AG09319 (cell line): Measurements from ENCODE around the gene EIF4EBP2.

Experiments used
- DNase-seq: peaks from one replicate; pipeline ENCODE4 v3.0.0-alpha.2; 2010; ENCODE audit warnings: low read depth; ENCODE audit errors: extremely low read depth
- TF ChIP-seq, protein P1 (sequence below): IDR thresholded peaks from 2 replicates; pipeline ENCODE4 v1.5.1; 2011; ENCODE audit warnings: low read depth, mild to moderate bottlenecking, inconsistent platforms, low read length, moderate library complexity

EIF4EBP2 gene

DNA sequence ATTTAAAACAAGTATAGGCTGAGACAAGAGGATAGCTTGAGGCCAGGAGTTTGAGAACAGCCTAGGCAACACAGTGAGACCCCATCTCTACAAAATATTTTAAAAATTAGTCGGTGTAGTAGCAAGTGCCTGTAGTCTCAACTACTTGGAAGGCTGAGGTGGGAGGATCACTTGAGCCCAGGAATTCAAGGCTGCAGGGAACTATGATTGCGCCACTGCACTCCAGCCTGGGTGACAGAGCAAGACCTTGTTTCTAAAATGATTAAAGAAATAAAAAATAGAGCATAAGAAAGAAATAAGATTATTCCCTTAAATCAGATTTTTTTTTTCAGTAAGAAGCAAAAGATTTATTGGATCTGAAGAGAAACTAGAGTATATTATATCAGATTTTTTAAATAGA is 33.2 kb upstream of the EIF4EBP2 start:
- DNase-seq = no peak
- TF ChIP-seq, protein P1, sequence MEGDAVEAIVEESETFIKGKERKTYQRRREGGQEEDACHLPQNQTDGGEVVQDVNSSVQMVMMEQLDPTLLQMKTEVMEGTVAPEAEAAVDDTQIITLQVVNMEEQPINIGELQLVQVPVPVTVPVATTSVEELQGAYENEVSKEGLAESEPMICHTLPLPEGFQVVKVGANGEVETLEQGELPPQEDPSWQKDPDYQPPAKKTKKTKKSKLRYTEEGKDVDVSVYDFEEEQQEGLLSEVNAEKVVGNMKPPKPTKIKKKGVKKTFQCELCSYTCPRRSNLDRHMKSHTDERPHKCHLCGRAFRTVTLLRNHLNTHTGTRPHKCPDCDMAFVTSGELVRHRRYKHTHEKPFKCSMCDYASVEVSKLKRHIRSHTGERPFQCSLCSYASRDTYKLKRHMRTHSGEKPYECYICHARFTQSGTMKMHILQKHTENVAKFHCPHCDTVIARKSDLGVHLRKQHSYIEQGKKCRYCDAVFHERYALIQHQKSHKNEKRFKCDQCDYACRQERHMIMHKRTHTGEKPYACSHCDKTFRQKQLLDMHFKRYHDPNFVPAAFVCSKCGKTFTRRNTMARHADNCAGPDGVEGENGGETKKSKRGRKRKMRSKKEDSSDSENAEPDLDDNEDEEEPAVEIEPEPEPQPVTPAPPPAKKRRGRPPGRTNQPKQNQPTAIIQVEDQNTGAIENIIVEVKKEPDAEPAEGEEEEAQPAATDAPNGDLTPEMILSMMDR = no peak

DNA sequence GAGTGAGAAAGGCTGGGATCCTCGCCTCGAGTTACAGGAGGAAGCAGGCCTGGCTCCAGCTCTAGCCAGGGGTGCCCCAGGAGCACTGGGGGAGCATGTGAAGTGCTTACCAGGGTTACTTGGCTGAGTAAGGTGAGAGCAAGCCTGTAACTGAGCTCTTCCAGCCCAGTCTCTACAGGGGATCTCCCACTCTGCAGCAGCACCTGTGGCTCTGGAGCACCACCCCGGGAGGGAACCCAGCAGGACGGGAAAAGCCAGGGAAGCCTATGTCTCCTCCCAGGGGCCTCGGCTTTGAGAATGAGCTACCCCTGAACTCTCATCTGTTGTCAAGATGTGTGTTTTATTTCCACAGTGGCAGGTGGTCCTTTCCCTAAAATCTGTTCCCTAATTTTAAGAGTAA is 32.1 kb upstream of the EIF4EBP2 start:
- TF ChIP-seq, protein P1 = no peak
- DNase-seq = no peak

DNA sequence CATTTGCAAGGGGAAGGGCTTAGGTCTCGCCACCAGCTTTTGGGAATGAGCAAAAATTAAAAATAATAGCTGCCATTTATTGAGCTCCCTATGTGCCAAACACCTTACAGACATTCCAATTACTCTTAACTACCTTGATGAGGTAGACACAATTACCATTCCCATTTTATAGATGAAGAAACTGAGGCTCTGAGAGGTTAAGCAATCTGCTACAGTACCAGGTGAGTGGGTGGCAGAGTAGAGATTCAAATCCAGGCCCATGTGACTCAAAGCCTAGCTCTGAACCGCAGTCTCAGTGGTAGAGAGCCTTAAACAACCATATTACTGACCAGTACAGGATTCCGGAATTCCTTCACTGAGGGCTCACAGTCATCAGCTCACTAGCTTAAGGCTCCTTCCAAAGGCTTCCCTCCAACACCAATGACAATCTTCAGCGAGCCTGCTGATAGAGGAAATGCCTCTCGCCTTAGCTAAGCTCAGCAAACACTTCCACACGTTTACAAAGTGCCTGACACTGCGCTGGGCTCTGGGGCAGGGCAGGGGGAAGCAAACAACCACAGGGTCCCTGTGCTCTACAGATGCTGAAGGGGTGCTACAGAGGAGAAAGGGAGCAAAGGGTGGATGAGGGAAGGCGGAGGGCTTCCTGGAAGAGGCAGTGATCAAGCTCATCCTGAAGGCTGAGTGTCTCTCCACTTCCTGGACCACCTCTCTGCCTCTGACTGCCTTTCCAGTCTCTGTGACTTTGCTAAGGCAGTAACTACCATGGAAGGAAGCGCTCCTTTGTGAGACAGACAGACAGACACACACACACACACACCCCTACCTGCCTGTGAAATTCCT is 28.9 kb upstream of the EIF4EBP2 start:
- TF ChIP-seq, protein P1 = no peak
- DNase-seq = no peak

DNA sequence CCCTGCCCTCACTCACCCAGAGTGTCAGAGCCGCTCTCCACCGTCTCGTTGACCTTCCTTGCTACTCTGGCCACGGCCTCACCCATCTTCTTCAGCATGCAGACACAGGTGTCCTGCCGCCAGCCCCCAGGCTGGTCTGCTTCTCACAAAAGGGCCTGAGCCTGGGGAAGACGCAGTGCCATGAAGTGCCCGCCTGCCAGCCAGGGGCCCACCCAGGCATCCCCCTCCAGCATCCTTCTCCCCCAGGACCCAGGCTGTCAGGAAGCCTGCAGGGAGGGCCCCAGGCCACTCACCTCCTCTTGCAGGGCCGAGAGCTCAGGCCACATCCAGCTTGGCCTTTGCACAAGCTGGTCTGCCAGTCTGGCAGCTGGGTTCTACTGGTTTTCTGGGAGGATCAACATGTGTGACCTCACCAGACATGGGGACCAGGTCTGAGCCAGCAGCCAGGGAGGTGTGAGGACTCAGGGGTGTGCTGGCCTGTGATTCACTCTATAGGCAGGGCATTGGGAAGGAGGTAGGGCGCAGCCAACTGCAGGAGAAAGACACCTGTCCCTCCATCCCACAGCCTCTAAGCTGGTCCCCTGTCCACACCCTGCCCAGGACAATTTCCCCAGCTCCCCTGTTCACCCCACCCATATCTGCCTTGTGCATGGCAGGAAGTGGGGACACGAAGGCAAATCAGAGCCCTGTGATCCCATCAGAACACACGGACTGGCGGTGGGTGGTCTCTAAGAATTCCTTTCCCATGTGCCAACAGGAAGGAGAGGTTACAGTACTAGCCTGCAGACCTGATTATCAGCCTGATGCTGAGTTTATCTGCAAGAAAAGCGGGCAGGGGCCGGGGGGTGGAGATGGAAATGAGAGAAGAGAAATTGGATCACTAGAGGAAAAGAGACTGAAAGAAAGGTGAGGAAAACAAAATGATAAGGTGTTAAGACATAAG is 27.2 kb upstream of the EIF4EBP2 start:
- TF ChIP-seq, protein P1 = no peak
- DNase-seq = no peak

DNA sequence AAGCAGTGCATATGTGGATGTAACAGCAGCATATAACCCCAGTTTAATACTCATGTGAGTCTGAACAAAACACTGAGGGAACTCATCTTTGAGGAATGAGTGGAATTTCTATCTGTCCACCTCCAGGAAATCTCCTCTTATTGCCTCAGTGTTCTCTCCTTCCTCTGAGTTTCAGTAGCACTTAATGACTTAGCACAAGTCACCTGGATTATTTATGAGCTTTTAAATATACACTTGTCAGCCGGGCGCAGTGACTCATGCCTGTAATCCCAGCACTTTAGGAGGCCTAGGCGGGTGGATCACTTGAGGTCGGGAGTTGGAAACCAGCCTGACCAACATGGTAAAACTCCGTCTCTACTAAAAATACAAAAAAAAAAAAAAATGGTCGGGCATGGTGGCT is 25.8 kb upstream of the EIF4EBP2 start:
- TF ChIP-seq, protein P1 = no peak
- DNase-seq = peak; percentile 14

DNA sequence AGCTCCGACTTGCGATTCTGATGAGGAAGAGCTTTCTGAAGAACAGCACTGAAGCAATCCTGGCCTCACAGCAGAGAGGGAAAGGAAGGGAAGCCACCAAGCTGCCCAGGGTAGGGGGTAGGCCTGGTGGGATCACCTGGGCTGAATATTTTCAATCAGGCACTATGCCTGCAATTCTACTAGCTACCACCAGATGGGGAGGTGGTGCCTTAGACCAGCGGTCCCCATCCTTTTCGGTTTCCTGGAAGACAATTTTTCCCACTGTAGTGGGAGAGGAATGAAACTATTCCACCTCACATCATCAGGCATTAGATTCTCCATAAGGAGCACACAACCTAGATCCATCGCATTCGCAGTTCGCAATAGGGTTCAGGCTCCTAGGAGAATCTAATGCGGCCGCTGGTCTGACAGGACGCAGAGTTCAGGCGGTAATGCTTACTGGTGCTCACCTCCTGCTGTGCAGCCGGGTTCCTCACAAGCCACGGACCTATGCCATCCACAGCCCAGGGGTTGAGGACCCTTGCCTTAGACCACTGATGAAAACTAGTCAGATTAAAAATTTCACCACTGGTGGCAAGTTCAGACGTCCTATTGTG is 24.3 kb upstream of the EIF4EBP2 start:
- TF ChIP-seq, protein P1 = peak; percentile 42
- no peak for DNase-seq
